Endothelial cell of umbilical vein (primary cell): ENCODE measurements around the gene DBET. TPM values are rescaled to one million over a fixed set of nuclear protein-coding genes. Genes with fewer than 3 reads are reported as not detected.
"Not testable (repeated sequence)": the region's sequence is repeated elsewhere in the genome, so short reads cannot be mapped to it uniquely, and the experiment has no call there.

ENCODE experiments used
- BruUV-seq: library from RNA; stranded (reverse); fragments of 400-500 nt; replicated peaks from 2 replicates; lab custom pipeline; 2021; lab: Mats Ljungman, UMichigan
- CTCF ChIA-PET: fragments of 300-600, 350-600 bp; sonication (Branson Sonifier 250); formaldehyde crosslinking; loops from one replicate; lab custom pipeline; 2021; ENCODE audit warnings: antibody characterized with exemption, inconsistent platforms; lab: Charles Lee
- POLR2A ChIA-PET: fragments of 300-600, 350-600 bp; sonication (Branson Sonifier 250); formaldehyde crosslinking; loops from one replicate; lab custom pipeline; 2021; ENCODE audit warnings: antibody characterized with exemption, inconsistent platforms; lab: Charles Lee
- DNase-seq: peaks from one replicate; pipeline ENCODE4 v3.0.0-alpha.2; 2011; ENCODE audit warnings: low read depth, low spot score
- FAIRE-seq: peaks from 2 replicates; lab custom pipeline; 2011; peaks lifted over from hg19 to GRCh38; lab: Jason Lieb, UNC
- H2AFZ ChIP-seq: 2 replicates; pipeline ENCODE4 v1.6.0; 2012; ENCODE audit warnings: low read depth, low read length, control low read depth, inconsistent platforms
- H3K27ac ChIP-seq: 2 replicates; pipeline ENCODE4 v1.5.1; 2011; ENCODE audit warnings: low read depth, mild to moderate bottlenecking, control low read depth, low read length, moderate library complexity; ENCODE audit not compliant: insufficient read depth
- H3K27me3 ChIP-seq, 2 experiments: 2 replicates each; pipeline versions ENCODE4 v1.6.0 to v1.6.1; 2011; ENCODE audit warnings: low read length in 2 of 2, mixed read lengths in 1 of 2; ENCODE audit not compliant: control insufficient read depth in 2 of 2, insufficient read depth in 2 of 2
- H3K36me3 ChIP-seq, 2 experiments: 2 replicates in 1 of 2; 3 replicates in 1 of 2; pipeline ENCODE4 v1.5.1; 2011; ENCODE audit warnings: low read length in 2 of 2, mild to moderate bottlenecking in 1 of 2, moderate library complexity in 1 of 2; ENCODE audit not compliant: control insufficient read depth in 2 of 2, insufficient read depth in 2 of 2; ENCODE audit errors: extremely low read depth in 1 of 2
- H3K4me1 ChIP-seq: 3 replicates; pipeline ENCODE4 v1.5.1; 2011; ENCODE audit warnings: mild to moderate bottlenecking, low read length; ENCODE audit not compliant: control insufficient read depth, insufficient read depth; ENCODE audit errors: extremely low read depth
- H3K4me2 ChIP-seq: 2 replicates; pipeline ENCODE4 v1.6.1; 2011; ENCODE audit warnings: low read length, control low read depth, mixed read lengths; ENCODE audit not compliant: insufficient read depth
- H3K4me3 ChIP-seq, 3 experiments: fragments of 200-600 bp in 1 of 3; sonication (generic), shearing (Covaris generic) in 1 of 3; replicated peaks in 1 of 3; 2 replicates each; pipeline ENCODE4 v1.5.1; 2011 to 2016; ENCODE audit warnings: control low read depth in 3 of 3, low read length in 3 of 3, mild to moderate bottlenecking in 2 of 3, inconsistent platforms in 1 of 3, low read depth in 1 of 3, moderate library complexity in 1 of 3; ENCODE audit not compliant: insufficient read depth in 1 of 3
- H3K79me2 ChIP-seq: 2 replicates; pipeline ENCODE4 v1.6.0; 2012; ENCODE audit warnings: low read length, inconsistent platforms; ENCODE audit not compliant: control insufficient read depth, insufficient read depth
- H3K9ac ChIP-seq: replicated peaks from 2 replicates; pipeline ENCODE3; 2011; ENCODE audit warnings: low read length, control low read depth; ENCODE audit not compliant: insufficient read depth; ENCODE audit errors: extremely low read depth
- H3K9me1 ChIP-seq: replicated peaks from 3 replicates; pipeline ENCODE4 v1.6.0; 2011; ENCODE audit warnings: mild to moderate bottlenecking, low read length; ENCODE audit not compliant: control insufficient read depth, insufficient read depth; ENCODE audit errors: extremely low read depth
- H3K9me3 ChIP-seq: replicated peaks from 2 replicates; pipeline ENCODE4 v1.5.1; 2012; ENCODE audit warnings: low read length, inconsistent platforms; ENCODE audit not compliant: control insufficient read depth, insufficient read depth
- H4K20me1 ChIP-seq: replicated peaks from 2 replicates; pipeline ENCODE3; 2011; ENCODE audit warnings: mild to moderate bottlenecking, low read length; ENCODE audit not compliant: control insufficient read depth, insufficient read depth; ENCODE audit errors: extremely low read depth
- dilution Hi-C: fragments of 300-500 bp; cut with MboI; formaldehyde crosslinking; loops from one replicate; pipeline ENCODE4 v1.15.0; 2019; ENCODE audit warnings: low sequenced_read_pairs; ENCODE audit not compliant: extremely low pct_ligation_motif_present
- intact Hi-C: fragments of 100-400 bp; cut with micrococcal nuclease; formaldehyde crosslinking; loops from one replicate; pipeline ENCODE4 v1.10.0; 2022
- polyA plus RNA-seq, 4 experiments: library from polyadenylated mRNA; depleted of rRNA in 3 of 4; stranded (reverse) in 3 of 4; unstranded in 1 of 4; fragments of >200 nt; gene quantifications; 2 replicates each; pipeline versions ENCODE4 v1.2.1 to v1.2.3, GENCODE V29; 2011 to 2012; ENCODE audit warnings: missing spikeins in 1 of 4
- total RNA-seq: library from RNA; stranded (reverse); gene quantifications from 2 replicates; pipeline ENCODE4 v1.2.3, GENCODE V29; 2021

DBET gene
- total and polyA plus RNA-seq, 2 donors (not counting 3 experiments of a cell fraction or from before 2014, with no cell fraction given) = not detected

- dilution Hi-C loops, H3K4me3 ChIP-seq, BruUV-seq, H3K79me2 ChIP-seq, POLR2A ChIA-PET, H3K9ac ChIP-seq, CTCF ChIA-PET, H3K9me3 ChIP-seq, intact Hi-C loops, H3K36me3 ChIP-seq, H3K4me1 ChIP-seq, H3K9me1 ChIP-seq, H3K27ac ChIP-seq, H3K27me3 ChIP-seq, FAIRE-seq, H3K4me2 ChIP-seq, H4K20me1 ChIP-seq, H2AFZ ChIP-seq: not testable (repeated sequence)
- peak; percentile 10 for DNase-seq
Observed at GRCh38 chr4:190068351-190068750, 4.0 kb downstream of the DBET start.

- FAIRE-seq, DNase-seq, CTCF ChIA-PET, H3K4me2 ChIP-seq, H2AFZ ChIP-seq, H3K4me1 ChIP-seq, H3K36me3 ChIP-seq, BruUV-seq, H3K79me2 ChIP-seq, POLR2A ChIA-PET, H3K9me1 ChIP-seq, H3K9ac ChIP-seq, H3K4me3 ChIP-seq, intact Hi-C loops, H3K9me3 ChIP-seq, dilution Hi-C loops, H4K20me1 ChIP-seq, H3K27ac ChIP-seq, H3K27me3 ChIP-seq: not testable (repeated sequence)
Observed at GRCh38 chr4:190093052-190093451, 28.8 kb downstream of the DBET start.

- H3K4me2 ChIP-seq, POLR2A ChIA-PET, H3K9me3 ChIP-seq, H2AFZ ChIP-seq, H3K27me3 ChIP-seq, FAIRE-seq, H3K9ac ChIP-seq, DNase-seq, CTCF ChIA-PET, H3K79me2 ChIP-seq, H3K9me1 ChIP-seq, BruUV-seq, H3K4me1 ChIP-seq, H3K36me3 ChIP-seq, H3K27ac ChIP-seq, H3K4me3 ChIP-seq, intact Hi-C loops, H4K20me1 ChIP-seq, dilution Hi-C loops: not testable (repeated sequence)
Observed at GRCh38 chr4:190094031-190094430, 29.7 kb downstream of the DBET start.

- CTCF ChIA-PET, H3K9me3 ChIP-seq, dilution Hi-C loops, H3K9ac ChIP-seq, intact Hi-C loops, BruUV-seq, H3K4me2 ChIP-seq, H3K4me1 ChIP-seq, POLR2A ChIA-PET, H3K27me3 ChIP-seq, H3K9me1 ChIP-seq, DNase-seq, H3K79me2 ChIP-seq, H3K4me3 ChIP-seq, H2AFZ ChIP-seq, H4K20me1 ChIP-seq, H3K36me3 ChIP-seq, H3K27ac ChIP-seq, FAIRE-seq: not testable (repeated sequence)
Observed at GRCh38 chr4:190095335-190095734, 31.0 kb downstream of the DBET start.
